Cerebellar nuclear complex (tissue), 1 donor: ENCODE measurements around the gene AP4M1.

ENCODE experiments used
- DNase-seq, 2 experiments: peaks; one replicate each; lab custom pipeline; 2025; lab: John Stamatoyannopoulos, UW

Gene AP4M1

GRCh38 chr7:100087055-100087750, 14.2 kb upstream of the AP4M1 start:
- DNase-seq = no peak

- no peak for DNase-seq
Measured at GRCh38 chr7:100088095-100088620, 13.3 kb upstream of the AP4M1 start.

- peak in 1 of 2 experiments; percentile 16 for DNase-seq
Measured at GRCh38 chr7:100088621-100089457, 12.6 kb upstream of the AP4M1 start, which contains the start of gene COPS6. Gene COPS6, plus strand, starts transcription at chr7:100088969. Its CDS starts 22 bp downstream, at chr7:100088991.

GRCh38 chr7:100089458-100090196, 11.8 kb upstream of the AP4M1 start:
- no peak for DNase-seq

GRCh38 chr7:100090527-100091410, 10.7 kb upstream of the AP4M1 start:
- DNase-seq = no peak

GRCh38 chr7:100091411-100092181, 9.8 kb upstream of the AP4M1 start:
- DNase-seq = no peak

- no peak for DNase-seq
Measured at GRCh38 chr7:100093054-100093453, 8.4 kb upstream of the AP4M1 start.

GRCh38 chr7:100093498-100093897, 7.9 kb upstream of the AP4M1 start:
- DNase-seq = no peak

GRCh38 chr7:100093925-100094486, 7.4 kb upstream of the AP4M1 start:
- DNase-seq = no peak

- no peak for DNase-seq
Measured at GRCh38 chr7:100095289-100095688, 6.2 kb upstream of the AP4M1 start.

GRCh38 chr7:100095704-100096103, 5.7 kb upstream of the AP4M1 start:
- DNase-seq = no peak

- DNase-seq = no peak
Measured at GRCh38 chr7:100098913-100099312, 2.5 kb upstream of the AP4M1 start.

- DNase-seq = no peak
Measured at GRCh38 chr7:100099452-100099851, 2.0 kb upstream of the AP4M1 start.

- peak in 1 of 2 experiments; percentile 52 for DNase-seq
Measured at GRCh38 chr7:100100420-100101015, 925 bp upstream of the AP4M1 start.

GRCh38 chr7:100102950-100103840, 1.8 kb downstream of the AP4M1 start:
- DNase-seq = no peak

- no peak for DNase-seq
Measured at GRCh38 chr7:100105534-100105933, 4.1 kb downstream of the AP4M1 start.

GRCh38 chr7:100106633-100107032, 5.2 kb downstream of the AP4M1 start:
- DNase-seq = no peak

- no peak for DNase-seq
Measured at GRCh38 chr7:100107125-100107737, 5.8 kb downstream of the AP4M1 start.
